ENCODE results near the gene CENATAC.

Gene CENATAC

GRCh38 chr11:118984825-118985224 is 13.1 kb upstream of the CENATAC start:
- no peak for TF ChIP-seq CTCF (IDR thresholded peaks at IDR 0.05)

- no peak for TF ChIP-seq CTCF (IDR thresholded peaks at IDR 0.05)
Observed at GRCh38 chr11:118988280-118988679, 9.7 kb upstream of the CENATAC start.

GRCh38 chr11:118996926-118997626 is 862 bp upstream of the CENATAC start:
- TF ChIP-seq CTCF (IDR thresholded peaks at IDR 0.05), result no peak

- no peak for TF ChIP-seq CTCF (IDR thresholded peaks at IDR 0.05)
Observed at GRCh38 chr11:118998388-118998717, 415 bp downstream of the CENATAC start.

GRCh38 chr11:118998822-118999221 is 884 bp downstream of the CENATAC start:
- TF ChIP-seq CTCF (IDR thresholded peaks at IDR 0.05), result no peak

GRCh38 chr11:119000906-119001305 is 3.0 kb downstream of the CENATAC start:
- no peak for TF ChIP-seq CTCF (IDR thresholded peaks at IDR 0.05)

GRCh38 chr11:119006656-119007055 is 8.7 kb downstream of the CENATAC start:
- no peak for TF ChIP-seq CTCF (IDR thresholded peaks at IDR 0.05)

All from LNCAP (cell line).